ENCODE measurements around the gene UNC50.

Gene UNC50, protein sequence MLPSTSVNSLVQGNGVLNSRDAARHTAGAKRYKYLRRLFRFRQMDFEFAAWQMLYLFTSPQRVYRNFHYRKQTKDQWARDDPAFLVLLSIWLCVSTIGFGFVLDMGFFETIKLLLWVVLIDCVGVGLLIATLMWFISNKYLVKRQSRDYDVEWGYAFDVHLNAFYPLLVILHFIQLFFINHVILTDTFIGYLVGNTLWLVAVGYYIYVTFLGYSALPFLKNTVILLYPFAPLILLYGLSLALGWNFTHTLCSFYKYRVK

DNA sequence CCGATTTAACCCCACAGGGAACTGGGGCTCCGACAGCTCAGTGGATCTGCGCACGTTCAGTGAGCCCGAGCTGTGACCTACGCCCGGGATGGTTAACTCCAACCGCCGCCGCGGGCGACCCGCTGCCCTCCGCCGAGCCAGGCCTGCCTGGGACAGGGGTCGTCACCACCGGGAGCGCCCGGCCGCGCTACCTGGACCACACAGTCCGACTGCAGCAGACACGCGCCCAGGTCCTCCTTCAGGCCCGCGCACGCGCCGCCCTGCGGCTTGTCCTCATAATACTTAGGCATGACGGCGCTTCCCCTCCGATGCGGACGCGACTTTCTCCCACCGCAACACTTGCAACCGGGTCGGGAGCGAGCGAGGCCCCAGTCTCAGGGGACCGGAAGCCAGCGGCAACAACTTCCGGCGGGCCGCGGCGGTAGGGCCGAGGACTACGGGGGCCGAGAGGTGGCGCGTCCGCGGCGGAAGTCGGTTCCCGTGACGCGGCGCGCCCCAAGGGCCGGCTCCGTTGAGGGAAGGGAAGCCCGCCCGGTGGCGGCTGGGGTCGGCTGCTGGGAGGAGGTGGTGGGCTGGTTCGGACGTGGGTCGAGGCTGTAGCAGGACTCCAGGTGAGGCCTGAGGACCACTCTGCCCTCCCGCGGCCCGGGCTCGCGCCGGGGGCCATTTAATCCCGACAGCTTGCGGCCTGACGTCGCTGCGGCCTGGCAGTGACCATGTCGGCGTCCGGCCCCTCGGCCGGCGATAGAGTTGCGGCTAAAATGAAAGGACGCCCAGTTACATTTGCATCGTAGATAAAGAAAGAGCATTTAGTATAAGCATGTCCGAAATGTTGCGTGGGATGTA is at the start of gene UNC50, which contains the start of gene COA5:
Gene UNC50 (plus strand): TSS at position 474 of the 846 bp plus-strand sequence. CDS start 1,171 bp downstream, outside the sequence.
Gene COA5 (minus strand): TSS at position 397 of the 846 bp plus-strand sequence. CDS start 107 bp downstream, at position 290.
- DNase-seq (ENCODE audit: low read depth, low spot score): peak; percentile 88

DNA sequence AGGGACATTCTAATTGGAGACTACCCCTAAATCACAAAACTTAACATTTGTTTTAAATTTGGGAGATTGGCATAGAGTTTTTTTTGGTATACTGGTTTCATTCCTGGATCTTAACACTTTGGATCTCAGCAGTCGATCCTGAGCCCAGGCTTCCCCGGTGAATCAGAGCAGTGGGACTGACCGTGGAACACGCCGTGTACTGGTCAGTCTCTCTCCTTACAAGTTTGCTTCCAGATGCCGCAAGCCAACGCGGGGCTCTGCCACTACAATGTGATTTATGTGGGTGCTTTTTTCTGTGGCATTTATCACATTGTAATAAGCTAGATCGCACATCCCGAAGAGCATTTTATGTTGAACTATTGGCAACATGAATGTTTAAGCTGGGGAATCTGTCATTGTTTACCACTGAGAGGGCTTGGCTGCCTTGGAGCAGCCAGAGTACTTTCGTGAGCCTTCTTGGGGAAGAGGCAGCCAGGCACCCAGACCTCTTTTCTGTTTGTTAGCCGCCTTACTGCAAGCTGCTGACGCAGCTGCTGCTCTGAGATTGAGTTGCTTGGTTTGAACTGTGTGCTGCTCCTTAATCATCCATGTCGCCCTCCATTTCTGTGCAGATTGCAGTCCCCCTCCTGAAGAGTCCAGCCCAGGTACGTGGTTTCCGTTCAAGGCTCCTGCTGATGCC is 49.4 kb upstream of the UNC50 start:
- no peak for DNase-seq (ENCODE audit: low read depth, low spot score)

DNA sequence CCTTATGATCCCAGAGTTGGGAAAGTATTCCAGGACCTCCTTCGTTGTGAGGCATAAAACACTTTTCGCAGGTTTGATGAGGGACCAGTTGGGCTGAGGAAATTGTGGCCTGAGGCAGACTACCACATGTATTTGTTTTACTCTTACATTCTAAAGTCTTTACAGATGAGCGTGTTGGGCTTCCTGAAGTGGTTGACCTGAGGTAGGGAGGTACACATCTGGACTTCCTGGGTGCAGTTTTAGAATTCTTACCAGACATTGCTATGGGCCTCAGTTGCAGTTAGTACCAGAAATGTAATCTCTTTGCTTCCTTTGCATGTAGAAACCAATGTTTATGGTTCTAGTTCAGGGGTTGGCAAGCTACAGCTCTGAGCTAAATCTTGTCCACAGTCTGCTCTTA is 48.8 kb upstream of the UNC50 start:
- DNase-seq (ENCODE audit: low read depth, low spot score): no peak

DNA sequence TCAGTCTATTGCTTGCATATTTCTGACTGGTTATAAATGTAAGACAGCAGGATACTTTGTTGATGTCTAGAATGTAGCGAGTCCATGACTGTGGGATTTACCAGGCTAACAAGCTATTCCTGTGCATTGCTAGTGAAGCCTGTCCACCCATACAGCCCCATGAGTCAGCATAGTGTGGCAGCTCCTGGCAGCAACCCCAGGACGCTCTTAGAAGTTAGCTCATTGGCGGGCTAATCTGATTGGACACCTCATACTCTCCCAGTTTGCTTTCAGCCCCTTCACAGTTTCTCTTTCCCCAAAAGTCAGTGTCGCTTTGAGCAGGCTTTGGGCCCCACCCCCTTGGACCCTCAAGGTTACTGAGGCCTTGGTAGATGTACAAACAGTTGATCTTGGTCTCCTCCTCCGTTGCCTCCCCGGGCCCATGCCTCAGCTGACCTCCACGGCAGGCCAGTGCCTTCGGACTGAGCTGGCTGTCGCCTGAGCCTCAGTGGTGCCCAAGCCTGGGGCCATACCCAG is 48.1 kb upstream of the UNC50 start:
- no peak for DNase-seq (ENCODE audit: low read depth, low spot score)

DNA sequence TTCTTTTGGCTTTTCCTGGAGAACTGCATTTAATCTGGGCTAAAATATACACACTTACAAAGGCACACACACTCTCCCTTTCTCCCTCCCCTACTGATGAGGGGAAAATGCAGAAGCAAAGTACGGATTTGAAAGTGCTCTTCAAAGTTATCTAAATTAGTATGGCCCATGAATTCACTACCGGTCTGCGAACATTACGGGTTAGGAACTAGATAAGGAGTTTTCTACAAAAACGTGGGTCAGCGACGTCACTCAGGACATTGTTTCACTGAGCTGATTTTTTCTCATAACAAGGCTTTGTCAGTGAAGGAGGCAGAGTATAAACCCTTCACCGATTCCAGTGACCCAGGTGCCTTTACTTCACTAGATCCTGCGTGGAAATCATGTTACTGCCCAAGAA is 47.4 kb upstream of the UNC50 start:
- DNase-seq (ENCODE audit: low read depth, low spot score): no peak

DNA sequence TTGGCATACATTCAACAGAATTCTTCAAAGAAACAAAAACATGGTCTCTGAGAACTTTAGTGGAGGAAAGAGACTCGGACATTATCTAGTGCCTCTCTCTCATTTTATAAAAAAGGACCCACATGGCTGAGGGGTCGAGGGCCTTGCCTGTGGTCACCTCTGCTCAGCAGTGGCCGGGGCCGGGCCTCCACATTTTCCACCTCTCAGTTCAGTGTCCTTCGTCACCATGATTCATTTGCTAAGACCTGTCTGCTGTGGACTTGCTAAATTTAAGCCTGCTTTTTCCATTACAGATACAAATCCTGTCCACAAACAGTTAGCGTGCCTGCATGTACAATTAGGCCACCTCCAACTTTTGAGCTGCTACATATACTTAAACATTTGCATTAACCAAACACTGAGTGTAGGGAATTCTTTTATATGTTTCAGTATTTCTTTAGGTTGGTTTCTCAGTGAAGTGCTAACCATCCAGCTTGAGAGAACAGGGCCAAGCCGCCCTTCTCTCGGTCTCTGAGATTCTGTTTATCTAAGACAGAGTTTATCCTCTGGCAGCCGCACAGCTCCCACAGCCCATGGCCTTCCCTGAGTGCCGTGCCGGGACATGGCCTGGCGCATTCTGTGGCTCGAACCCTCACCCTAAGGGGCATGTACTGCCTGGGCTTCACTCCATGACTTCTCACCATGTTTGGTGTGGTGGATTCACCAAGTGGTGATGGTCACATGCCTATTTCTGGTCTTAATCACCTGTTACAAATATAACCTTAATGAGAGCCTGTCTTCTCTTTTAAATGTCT is 46.3 kb upstream of the UNC50 start:
- no peak for DNase-seq (ENCODE audit: low read depth, low spot score)

DNA sequence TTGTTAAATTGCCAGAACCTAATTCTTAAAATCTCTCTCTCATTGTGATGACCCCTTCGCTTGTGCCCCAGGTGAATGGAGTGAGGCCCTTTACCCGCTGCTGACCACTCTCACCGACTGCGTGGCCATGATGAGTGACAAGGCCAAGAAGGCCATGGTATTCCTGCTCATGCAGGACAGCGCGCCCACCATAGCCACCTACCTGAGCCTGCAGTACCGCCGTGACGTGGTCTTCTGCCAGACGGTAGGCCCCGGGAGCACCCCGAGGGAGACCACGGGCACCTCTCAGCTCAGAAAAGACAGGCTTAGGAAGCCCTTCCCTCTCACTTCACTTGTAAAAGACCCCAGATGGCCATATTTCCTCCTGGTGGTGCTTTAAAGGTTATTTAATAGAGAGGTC is 45.0 kb upstream of the UNC50 start:
- DNase-seq (ENCODE audit: low read depth, low spot score): no peak

DNA sequence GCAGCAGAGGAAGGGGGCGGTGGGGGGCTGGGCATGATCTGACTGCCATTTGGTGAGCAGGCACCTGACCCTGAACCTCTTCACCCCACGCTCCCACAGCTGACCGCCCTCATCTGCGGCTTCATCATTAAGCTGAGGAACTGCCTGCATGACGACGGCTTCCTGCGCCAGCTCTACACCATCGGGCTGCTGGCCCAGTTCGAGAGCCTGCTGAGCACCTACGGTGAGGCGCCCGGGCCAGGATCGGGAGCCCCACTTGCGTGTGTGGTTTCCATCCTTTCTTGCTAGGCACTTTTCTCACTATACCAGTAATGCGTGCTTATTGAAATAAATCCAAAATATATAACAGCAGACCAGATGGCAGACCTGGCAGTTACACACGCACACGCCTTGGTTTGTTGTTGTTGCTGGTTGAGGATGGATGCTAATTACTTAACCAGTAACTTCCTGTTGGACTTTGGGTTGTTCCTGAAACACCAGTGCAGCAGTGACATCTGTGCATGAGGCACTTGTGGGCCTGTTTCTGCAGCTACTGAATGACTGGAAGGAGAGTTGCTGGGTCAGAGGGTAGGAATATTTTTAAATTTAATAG is 43.8 kb upstream of the UNC50 start:
- DNase-seq (ENCODE audit: low read depth, low spot score): no peak

DNA sequence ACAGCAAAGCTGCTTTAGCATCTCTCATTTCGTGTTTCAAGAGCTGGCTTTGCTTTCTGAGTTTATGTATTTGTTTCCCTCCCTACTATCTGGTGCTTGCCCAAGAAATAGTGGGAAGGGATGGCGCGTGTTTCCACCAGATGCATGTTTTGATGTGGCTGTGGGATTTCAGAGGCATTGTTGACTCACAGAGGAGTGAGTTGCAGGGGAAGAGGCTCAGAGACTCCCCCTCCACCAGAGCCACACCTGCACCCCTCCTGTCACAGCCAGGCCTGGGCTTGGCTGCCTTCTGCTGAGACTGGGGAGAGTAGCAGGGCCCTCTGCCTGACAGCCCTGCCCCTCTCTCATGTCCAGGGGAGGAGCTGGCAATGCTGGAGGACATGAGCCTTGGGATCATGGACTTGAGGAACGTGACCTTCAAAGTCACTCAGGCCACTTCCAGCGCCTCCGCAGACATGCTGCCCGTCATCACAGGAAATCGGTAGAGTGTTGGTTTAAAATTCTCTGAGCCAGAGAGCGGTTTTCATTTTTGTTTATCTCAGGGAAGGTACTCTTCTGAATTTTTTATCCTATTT is 43.0 kb upstream of the UNC50 start:
- no peak for DNase-seq (ENCODE audit: low read depth, low spot score)

DNA sequence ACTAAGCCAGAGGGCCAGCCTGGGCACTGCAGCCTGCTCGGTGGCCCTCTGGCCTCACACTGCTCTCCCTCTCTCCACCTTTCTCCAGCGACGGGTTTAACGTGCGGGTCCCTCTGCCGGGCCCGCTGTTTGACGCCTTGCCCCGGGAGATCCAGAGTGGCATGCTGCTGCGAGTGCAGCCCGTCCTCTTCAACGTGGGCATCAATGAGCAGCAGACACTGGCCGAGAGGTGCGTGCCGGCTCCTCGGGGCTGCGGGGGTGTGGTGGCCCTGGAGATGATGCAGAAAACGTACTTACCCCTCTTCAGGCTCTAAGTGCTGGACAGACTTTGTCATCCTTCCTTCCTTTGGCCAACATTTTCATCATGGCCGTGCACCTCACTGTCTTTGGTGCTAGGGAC is 42.4 kb upstream of the UNC50 start:
- no peak for DNase-seq (ENCODE audit: low read depth, low spot score)

DNA sequence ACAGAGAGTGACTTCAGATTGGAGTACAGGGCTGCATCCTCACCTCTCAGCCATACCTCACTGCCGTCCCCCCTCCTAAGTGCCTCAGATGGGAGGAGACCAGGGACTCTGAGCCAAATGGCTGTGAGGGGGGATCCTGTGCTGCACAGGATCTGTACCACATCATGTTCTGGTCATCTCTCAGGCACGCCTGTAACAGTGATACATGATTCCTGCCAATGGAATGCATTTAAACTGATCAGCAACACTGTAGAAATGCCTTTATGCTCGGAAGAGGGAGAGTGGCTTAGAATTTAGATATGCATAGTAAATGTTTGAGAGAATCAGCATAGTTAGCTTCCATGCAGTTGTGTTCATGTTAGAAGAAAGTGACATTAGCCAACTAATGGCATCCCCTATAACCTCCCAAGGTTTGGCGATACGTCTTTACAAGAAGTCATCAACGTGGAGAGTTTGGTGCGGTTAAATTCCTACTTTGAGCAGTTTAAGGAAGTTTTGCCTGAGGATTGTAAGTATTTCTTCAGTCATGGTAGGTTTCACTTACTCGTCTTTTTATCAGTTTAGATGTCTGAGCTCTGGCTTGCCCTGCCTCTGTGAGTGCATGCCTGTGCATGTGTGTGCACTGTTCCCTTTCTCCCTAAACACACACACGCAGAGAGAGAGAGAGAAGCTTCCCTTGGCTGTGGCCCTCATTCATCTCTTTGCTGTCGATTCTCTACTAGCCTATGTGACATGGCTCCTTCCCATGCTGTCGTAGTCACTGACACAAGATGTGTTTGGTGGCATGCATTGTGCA is 40.0 kb upstream of the UNC50 start:
- no peak for DNase-seq (ENCODE audit: low read depth, low spot score)

DNA sequence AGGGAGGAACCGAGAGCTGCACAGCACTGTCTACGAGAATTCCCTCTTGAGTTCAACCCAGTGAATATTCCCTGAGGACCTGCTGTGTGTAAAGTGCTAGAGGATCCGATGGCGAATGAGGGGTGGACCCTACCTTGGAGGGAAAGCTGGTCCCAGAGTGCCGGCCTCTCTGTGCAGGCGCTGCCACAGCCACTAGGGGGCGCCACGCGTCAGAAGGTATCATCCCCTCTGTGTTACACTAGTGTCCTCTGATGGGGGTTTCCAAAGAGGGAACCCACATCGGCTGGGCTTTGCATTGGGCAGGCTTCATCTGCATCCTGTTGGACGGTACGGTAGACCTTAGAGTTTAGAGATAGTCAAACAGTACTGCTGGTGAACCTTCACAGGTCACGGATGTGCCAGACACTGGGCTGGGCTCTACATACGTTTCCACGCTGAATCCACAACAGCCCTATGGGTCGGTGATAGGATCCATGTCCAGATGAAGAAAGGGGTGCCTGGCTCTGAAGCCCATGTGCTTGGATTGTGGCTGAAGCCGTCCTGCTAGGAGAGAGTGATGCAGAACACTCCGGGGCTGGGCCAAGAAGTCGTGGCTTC is 39.1 kb upstream of the UNC50 start:
- DNase-seq (ENCODE audit: low read depth, low spot score): peak; percentile 40

DNA sequence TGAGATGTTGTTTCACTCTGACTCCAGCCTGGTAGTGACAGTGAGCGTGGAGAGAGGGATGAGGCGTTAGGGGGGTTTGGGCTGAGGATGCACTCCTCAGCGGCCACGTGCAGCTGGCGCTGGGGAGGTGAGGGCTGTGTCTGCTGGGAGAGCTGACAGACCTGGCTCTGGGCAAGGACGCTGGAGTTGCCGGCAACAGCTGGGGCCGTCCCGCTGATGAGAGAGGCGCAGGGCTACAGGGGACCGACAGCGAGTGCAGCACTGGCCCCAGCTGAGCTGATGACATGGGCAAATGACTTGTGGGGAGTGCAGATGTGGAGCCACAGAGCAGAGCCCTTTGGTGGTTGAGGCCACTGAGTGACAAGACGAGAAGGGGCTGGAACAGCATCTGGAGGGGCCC is 38.5 kb upstream of the UNC50 start:
- no peak for DNase-seq (ENCODE audit: low read depth, low spot score)

DNA sequence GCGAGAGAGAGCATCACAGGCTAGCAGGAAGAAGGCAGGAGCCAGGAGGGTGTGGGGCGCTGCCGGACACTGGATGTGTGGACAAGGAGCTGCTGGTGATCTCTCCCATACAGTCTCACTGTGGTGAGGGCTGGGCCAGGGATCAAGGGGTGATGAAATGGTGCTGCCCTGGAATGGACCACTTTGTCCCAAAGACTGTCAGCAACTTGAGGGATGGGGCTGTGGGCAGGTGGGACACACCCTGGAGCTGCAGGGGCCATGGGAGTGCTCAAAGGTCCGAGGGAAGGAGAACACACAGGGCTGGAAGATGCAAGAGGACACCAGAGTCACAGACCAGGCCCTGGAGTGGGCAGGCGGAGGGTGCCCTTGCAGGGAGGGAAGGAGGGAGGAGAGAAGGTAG is 38.0 kb upstream of the UNC50 start:
- DNase-seq (ENCODE audit: low read depth, low spot score): no peak

DNA sequence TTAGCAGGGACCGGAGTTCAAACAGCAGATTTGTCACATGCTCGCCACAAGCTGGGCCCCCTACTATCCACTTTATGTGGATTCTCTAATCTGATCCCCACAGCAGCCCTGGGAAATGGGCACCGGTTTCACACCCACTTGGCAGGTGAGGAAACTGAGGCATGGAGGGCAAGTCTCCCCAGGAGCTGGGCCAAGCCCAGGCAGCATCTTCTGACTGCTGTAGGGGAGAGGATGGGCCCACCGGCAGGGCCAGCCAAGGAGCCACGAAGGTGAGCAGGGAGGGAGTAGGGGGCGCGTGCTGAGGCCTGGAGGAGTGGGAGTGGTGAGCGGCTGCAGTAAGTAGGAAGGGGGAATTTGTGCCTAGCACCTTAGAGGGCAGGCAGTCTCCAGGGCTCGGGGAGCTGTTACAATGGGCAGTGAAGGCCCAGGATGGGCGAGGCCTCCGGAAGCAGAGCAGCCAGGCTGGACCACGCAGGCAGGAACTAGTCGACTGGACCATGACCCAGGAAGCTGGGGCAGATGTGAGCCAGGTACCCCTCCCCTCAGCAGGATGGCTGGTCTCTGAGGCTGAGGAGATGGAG is 37.2 kb upstream of the UNC50 start:
- DNase-seq (ENCODE audit: low read depth, low spot score): no peak

DNA sequence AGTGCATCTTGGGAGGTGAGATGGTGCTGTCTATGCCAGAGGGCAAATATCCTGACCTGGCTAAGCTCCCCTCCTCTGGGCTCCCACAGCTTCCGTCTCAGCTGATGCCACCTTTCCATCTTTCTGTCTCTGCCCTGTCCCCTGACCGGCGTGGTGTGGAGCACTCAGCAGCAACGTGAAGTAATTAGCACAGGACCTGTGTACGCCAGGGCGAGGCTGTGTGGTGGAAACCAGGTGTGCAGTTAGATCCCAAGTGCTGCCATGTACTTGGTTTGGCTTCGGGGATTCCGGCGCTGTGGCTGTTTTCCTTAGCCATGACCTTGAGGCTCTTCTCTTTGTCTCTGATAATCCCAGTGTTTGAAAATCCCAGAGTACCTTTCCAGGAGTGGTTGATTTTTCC is 36.6 kb upstream of the UNC50 start:
- DNase-seq (ENCODE audit: low read depth, low spot score): no peak

DNA sequence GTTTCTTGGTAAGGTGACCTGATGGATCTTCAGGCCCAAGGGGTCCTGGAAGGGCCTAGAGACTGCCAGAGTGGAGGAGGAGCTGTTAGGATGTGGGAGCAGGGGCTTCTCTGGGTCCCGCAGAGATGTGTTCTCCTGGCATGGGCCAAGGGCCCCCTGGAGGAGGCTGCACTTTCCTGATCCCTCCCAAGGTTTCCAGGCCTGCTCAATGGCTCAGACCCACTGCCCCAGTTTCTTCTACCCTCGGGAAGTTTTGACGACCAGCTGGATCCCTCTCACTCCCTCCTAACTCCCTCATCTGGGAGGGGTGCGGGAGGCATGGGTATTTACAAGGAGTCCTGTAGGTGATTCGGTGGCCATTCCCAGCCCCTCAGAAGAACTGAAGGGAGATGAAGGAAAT is 36.2 kb upstream of the UNC50 start:
- no peak for DNase-seq (ENCODE audit: low read depth, low spot score)

DNA sequence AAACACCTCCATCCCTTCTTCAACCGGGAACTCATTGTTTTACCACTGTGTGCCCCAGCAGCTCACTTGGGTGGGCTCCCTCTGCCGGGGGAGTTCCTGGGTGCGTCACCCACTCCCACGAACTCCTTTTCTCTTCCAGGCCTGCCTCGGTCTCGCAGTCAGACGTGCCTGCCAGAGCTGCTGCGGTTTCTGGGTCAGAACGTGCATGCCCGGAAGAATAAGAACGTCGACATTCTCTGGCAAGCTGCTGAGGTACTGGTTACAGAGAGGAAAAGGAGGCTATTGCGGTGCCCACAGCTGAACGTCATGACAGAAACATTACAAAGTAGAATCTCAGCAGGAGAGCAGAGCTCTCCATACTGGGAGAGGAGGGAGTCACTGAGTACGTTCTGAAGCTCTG is 35.7 kb upstream of the UNC50 start:
- DNase-seq (ENCODE audit: low read depth, low spot score): no peak

DNA sequence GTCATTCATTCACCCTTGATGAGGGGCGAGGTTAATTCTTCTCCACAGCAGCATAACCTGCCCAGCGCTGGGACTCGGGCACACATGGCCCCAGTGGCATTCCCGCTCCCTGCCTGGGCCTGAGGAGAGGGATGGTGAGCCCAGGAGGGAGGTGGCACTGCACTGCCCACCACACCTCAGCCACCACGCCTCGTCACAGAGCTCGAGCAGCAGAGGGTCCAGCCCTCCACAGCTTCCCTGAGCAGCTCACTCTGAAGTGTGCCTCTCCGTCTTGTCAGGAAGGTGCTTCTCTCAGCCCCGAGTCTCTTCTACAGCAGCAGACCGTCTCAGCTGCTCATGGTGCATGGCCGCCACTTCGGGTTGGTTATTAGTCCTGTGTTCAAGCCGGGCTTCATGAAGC is 35.0 kb upstream of the UNC50 start:
- DNase-seq (ENCODE audit: low read depth, low spot score): no peak

All from activated naive CD8-positive, alpha-beta T cell treated with anti-CD3 and anti-CD28 coated beads, Interleukin-2, amount 50 U/mL, for 16 hours (primary cell).